Measurements from ENCODE around the gene NOCT.
"Not testable (repeated sequence)": the region's sequence is repeated elsewhere in the genome, so short reads cannot be mapped to it uniquely, and the experiment has no call there.

NOCT gene, protein sequence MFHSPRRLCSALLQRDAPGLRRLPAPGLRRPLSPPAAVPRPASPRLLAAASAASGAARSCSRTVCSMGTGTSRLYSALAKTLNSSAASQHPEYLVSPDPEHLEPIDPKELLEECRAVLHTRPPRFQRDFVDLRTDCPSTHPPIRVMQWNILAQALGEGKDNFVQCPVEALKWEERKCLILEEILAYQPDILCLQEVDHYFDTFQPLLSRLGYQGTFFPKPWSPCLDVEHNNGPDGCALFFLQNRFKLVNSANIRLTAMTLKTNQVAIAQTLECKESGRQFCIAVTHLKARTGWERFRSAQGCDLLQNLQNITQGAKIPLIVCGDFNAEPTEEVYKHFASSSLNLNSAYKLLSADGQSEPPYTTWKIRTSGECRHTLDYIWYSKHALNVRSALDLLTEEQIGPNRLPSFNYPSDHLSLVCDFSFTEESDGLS

DNA sequence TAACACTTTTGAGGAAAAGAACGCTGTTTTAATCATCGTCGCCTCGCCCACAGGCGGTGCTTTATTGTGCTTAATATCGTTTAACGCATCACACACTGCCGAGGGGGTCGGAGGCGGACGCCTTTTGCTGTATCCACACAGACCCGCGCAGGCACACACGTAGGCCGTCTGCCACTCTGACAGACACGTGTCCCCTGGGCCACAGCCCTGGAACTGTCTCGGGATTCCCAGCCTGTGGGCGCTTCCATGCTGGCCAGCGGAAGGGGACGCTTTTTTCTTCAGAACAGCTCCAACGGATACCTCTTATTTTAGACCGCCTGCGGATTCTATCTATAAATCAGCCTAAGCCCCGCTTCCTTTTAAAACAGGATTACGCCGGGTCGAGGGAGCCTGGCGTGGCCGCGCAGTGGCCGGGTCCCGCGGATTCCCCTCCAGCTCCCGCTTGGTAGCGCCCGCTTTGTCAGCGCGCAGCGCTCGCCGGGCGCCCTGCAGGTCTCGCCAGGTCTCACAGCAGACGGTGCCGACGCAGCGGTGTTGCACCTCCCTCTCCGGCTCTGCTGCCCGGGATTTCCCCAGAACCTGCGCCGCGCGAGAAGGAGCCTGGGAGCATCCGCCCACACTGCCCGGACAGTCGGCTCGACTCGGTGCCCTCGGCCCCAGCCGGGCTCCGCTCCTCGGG lies at the start of gene NOCT:
Gene NOCT, plus strand, starts transcription at position 513 of the 679 bp plus-strand sequence. CDS start 201 bp downstream, outside the sequence.
- peak; percentile 45 to 95 (median 82) for DNase-seq

DNA sequence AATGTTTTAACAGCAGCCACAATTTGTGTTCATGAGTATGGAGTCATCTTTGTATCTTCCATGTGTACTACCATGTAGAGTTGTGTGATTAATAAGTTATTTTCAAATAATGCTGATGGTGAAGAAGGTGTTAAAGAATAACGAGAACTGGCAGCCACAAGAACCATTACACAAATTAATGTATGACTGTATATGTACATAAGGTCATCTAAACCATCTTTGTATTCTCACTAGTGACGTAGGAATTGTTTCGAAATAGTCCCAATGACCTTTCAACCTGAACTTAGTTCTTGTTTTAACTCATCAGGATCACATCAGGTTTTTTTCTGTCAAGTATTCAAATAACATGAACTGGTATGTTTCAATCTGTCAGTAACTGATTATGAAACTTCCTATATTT lies 48.3 kb upstream of the NOCT start:
- no peak for DNase-seq

DNA sequence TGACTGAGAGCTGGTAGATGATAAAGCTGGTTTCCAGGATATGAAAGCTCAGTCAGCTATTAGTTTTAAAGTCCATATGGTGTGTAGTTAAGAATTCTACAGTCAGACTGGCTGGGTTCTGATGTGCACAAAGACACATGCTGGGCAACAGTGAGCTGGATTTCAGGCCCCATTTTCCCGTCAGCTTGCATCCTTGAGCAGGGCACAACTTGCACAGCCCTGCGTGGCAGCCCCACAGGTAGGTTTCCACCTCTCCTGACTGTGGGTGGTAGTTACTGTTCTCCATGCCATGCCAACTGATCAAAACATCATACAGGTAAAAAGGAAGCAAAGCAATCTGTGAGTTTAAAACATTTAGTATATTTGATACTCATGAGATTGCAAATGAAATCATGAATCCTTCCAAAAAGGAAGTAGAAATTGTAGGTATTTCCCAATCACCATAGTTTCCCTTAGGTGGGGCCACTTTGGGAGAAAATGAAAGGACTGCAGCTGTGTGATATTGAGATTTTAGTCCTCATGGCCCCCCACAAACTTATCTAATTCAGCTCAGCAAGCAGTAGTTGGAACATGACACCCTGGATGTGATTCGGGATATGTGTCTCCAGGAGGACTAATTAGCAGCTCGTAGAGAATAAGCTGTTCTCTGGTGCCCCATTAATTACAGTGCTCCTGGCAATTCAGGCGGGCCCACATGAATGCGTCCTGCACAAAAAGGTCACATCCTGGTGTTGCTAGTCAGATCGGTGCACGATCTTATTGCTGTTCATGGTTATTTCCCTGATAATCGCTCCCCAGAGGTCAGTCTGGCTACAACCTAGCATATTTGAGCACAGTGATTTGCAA lies 42.4 kb upstream of the NOCT start:
- peak in 1 of 51 donors; percentile 1 for DNase-seq

DNA sequence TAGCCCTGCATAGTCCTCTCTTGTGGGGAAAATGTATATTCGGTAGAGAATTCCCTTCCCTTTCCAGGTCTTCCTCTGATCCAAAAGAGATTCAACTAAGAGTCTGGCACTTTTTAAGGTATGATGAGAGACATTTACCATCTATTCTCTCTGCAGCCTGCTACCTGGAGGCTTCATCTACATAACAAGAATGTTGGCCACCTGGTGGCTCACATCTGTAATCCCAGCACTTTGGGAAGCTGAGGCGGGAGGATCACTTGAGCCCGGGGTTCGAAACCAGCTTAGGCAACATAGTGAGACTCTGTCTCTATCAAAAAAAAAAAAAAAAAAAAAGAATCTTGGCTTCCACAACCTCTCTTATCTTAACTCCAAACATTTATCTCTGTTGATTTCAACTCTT lies 40.4 kb upstream of the NOCT start:
- DNase-seq: no peak

DNA sequence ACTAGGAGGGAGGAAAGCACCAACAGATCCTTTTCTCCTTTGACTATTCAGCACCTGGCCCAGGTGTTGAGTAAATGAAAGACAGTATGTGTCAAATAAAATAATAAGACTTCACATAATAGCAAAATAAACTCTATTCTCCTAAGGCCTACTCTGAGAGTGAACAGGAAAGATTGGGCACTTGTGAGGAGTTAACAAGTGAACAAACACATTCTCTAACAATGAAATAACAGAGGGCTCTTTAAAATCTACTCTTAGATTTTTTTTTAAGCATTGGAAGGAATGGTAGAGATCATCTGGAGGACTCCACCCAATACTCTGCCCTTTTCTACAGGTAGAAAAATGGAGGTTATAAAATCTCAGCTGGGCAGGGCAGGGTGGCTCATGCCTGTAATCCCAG lies 39.1 kb upstream of the NOCT start:
- no peak for DNase-seq

DNA sequence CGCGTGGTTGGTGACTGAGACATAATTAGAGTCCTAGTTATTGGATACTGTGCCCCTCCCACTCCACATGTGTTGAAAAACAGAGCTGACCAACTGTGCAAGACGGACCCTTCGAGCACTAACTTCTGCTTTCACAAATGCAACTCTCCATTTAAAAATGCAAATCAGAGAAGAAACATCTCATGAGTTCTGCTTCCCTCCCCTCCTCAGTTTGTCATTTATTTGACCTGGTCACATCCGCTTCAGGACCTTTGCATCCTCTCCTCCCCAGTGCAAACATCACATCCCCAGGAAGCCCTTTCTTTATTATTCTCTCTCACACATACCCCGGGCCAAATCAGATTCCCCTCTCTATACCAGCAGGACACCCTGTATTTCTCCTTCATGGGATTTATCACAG lies 38.1 kb upstream of the NOCT start:
- no peak for DNase-seq

DNA sequence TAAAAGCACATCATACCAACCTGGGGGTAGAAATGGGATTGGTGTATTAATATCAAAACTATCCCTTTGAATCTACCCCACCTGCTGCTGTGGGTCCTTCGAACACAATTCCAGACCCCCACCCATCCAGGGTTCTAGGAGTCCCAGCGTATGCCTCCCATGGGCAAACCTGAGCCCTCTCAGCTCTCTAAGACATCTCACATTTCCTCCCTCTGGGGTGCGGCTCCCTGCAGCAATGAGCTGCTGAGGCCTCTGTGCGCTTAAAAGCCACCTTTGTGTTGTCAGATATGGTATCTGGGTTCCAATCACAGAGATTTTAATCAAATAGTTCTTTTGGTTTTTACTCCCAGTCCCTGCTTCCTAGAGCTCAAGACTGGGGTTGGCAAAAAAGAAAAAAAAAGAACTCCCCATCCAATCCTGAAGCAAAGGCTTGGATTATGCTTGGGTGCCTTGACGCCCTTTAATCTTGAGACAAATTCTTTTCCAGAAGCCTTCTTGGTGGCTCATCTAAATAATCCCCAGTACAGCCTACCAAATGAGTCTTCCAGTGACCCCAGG lies 37.5 kb upstream of the NOCT start:
- DNase-seq: no peak

DNA sequence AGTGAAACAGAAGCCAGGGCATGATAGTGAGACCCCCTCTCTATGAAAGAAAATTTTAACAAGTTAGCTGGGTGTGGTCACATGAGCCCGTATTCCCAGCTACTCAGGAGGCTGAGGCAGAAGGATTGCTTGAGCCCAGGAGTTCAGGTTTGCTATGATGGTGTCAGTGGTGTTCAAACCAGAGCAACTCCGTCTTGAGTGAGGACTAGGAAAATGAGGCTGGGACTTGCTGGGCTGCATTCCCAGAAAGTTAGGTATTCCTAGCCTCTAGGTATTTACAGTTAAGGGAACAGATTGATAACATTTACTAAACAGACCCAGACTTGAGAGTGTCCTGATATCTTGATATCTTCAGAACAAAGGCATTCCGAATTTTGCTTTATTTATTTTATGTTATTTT lies 37.0 kb upstream of the NOCT start:
- DNase-seq: no peak

DNA sequence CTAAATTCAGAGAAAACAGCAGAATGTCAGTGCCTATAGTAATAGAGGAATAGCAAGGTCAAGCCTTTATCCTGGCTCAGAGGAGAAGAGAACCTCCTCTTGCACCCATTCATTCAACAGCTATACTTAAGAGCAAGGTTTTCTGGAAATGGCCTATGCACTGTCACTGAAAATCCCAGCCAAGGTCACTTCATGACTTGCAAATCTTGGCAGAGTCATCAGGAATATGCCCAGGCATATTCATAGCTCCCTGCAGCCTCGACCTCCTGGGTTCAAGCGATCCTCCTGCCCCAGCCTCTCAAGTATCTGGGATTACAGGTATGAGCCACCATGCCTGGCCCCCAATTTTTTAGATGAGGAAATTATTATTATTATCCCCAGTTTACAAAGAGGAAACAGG lies 35.8 kb upstream of the NOCT start:
- no peak for DNase-seq

DNA sequence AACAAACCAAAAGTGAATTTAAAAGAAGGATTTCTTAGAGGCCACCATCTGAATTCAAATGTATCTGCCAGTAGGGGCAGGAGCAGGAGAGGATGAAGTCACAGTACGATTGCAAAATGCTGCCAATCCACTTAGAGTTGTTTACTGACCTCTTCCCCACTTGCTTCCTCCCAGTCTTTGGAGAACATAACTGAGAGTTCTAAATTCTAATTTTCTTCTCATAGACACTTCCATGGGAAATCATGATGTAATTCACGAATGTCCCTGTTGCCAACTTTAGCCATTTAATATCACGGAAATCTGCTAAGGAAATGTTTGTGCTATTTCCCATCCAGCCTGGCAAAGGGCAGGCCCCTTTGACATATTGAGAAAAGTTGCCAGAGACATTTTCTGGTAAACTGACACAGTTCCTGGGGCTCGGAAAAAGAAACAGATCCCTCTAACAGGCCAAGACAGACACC lies 33.6 kb upstream of the NOCT start:
- peak in 15 of 51 donors; percentile 1 to 47 (median 13) for DNase-seq

DNA sequence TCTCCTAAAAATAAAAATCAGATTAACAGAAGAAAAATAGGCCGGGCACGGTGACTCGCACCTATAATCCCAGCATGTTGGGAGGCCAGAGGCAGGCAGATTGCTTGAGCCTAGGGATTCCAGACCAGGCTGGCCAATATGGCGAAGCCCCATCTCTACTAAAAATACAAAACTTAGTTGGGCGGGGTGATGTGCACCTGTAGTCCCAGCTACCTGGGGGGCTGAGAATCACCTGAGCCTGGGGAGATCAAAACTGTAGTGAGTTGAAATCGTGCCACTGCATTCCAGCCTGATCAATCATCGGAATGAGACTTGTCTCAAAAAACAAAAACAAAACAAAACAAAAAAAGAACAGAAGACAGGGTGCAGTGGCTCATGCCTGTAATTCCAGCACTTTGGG lies 32.8 kb upstream of the NOCT start:
- no peak for DNase-seq

DNA sequence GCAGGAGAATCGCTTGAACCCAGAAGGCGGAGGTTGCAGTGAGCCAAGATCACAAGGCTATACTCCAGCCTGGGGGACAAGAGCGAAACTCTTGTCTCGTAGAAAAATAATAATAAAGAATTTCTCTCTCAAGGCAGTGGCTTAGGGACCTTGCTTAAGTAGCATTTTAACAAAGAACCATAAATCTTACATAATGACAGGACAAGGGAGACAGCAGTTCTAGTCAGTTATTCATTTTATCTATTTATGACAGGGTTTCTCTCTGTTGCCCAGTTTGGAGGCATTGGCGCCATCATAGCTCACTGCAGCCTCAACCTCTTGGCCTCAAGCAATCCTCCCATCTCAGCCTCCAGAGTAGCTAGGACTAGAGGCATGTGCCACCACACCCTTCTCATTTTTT lies 31.9 kb upstream of the NOCT start:
- no peak for DNase-seq

DNA sequence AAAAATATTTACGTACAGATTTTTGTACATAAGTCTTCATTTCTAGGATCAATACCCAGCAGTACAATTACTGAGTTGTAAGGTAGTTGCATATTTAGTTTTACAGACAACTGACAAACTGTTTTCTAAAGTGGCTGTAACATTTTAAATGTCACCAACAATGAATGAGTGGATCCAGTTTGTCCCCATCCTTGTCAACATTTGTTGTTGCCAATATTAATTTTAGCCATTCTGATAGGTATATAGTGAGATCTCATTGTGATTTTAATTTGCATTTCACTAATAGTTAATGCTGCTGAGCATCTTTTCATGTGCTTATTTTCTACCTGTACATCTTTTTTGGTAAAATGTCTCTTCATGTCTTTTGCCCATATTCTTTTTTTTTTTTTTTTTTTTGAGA lies 30.9 kb upstream of the NOCT start:
- no peak for DNase-seq

DNA sequence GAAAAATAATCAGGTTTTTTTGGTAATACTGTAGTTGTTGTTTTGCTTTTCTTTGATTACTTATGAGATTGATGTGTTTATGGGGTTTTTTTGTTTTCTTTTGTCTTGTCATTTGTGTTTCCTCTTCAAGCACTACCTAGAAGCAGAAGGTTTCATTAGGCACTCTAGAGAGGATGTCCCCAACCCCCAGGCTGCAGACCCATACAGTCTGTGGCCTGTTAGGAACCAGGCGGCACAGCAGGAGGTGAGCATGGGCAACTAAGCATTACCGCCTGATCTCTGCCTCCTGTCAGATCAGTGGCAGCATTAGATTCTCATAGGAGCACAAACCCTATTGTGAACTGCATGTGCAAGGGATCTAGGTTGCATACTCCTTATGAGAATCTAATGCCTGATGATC lies 22.9 kb upstream of the NOCT start:
- no peak for DNase-seq

DNA sequence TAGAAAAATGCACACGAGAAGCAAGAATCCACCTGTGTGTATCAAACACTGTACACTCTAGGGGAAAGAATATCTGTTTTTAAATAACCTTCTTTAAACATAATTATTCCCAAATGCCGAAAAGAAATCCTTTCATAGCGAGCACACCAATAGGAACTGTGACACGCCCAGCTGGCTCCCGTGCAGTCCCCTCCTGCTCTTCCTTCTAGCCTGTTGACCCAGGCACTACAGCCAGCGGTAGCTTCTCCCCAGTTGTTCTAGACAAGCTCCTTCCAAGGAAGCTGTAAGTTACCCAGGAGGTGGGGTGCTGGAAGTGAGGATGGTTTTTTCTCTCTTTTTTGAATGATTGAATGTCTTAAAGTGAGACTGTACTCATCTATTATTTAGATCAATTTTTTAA lies 19.5 kb upstream of the NOCT start:
- no peak for DNase-seq

DNA sequence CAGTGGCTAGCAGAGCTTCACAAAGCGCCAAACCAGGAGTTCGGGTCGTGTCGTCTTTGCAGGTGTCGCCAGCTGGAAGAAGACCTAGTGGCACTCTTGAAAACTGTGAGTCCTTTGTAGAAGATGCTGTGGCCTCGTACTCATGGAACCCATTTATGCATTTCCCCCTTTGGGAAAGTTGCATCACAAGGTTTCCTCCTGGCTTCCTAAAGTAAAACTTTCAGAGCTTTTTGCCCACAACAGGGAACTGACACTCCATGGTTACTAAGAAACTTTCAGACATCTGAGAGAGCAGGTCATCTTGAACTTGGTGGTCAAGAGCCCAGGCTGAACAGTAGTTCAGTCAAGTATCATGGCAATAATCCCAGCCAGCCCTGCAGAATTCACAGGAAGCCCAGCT lies 15.9 kb upstream of the NOCT start:
- no peak for DNase-seq

DNA sequence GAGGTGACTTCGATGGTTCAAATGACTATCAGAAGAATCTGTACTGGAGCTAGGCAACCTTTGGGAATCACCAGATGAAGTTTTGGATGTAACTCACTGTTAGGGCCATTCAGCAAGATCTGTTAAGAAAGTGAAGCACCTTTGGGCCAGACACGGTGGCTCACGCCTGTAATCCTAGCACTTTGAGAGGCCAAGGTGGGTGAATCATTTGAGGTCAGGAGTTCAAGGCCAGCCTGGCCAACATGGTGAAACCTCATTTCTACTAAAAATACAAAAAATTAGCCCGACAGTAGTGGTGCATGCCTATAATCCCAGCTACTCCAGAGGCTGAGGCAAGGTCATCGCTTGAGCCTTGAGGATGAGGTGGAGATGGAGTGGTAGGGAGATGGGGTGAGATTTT lies 15.4 kb upstream of the NOCT start:
- not testable (repeated sequence) for DNase-seq

DNA sequence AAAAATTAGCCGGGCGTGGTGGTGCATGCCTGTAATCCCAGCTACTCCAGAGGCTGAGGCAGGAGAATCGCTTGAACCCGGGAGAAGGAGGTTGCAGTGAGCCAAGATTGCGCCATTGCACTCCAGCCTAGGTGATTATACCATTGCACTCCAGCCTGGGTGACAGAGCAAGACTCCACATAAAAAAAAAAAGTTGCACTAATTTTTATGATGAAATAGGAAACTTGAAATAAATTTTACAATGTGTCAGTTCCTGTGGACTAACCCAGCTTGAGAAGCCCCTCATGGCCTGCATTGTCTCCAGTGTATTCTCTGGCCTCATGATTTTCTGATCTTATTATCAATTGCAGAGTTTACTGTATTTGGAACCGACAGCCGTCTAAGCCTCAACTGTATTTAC lies 14.2 kb upstream of the NOCT start:
- not testable (repeated sequence) for DNase-seq

DNA sequence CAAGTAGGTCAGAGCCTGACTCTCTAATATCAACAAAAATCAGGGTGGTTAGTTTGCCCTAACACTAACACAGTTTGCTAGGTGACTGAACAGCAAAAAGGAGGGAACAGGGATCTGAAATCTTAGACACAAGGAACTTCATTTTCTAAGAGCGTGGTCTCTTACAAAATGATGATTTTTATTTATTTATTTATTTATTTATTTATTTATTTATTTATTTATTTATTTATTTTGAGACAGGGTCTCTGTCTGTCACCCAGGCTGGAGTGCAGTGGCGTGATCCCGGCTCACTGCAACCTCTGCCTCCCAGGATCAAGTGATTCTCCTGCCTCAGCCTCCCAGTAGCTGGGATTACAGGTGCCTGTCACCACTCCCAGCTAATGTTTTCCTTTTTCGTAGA lies 11.9 kb upstream of the NOCT start:
- DNase-seq: not testable (repeated sequence)

DNA sequence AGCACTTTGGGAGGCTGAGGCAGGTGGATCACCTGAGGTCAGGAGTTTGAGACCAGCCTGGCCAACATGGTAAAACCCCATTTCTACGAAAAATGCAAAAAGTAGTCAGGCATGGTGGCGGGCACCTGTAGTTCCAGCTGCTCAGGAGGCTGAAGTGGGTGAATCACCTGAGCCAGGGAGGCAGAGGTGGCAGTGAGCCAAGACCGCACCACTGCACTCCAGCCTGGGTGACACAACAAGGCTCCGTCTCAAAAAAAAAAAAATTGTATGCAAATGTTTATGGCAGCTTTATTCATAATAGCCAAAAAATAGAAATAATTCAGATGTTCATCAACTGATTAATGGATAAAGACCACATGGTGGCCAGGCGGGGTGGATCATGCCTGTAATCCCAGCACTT lies 9.8 kb upstream of the NOCT start:
- DNase-seq: no peak

DNA sequence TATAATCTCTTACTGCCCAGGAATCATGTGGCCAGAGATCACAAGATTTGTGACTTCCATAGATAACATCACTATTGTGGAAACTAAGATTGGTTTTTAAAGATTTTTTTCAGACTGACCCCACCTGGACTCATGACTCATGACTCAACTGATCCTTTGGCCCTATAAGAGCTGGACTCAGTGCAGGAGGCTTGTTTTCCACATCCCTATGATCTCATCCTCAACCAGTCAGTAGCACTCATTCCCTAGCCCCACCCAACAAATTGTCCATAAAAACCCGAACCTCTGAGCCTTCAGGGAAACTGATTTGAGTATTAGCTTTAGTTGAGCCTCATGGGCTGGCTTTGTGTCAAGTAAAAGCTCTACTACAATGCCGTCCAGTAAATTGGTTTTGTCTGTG lies 7.9 kb upstream of the NOCT start:
- no peak for DNase-seq

DNA sequence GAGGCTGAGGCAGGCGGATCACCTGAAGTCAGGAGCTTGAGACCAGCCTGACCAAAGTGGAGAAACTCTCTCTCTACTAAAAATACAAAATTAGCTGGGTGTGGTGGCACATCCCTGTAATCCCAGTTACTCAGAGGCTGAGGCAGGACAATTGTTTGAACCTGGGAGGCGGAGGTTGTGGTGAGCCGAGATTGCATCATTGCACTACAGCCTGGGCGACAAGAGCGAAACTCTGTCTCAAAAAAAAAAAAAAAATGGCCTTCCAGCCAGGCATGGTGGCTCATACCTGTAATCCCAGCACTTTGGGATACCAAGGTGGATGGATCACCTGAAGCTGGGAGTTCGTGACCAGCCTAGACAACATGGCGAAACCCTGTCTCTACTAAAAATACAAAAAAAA lies 7.3 kb upstream of the NOCT start:
- DNase-seq: not testable (repeated sequence)
